ENCODE data around the gene GMEB2. TPM values are rescaled to one million over a fixed set of nuclear protein-coding genes. Genes with fewer than 3 reads are reported as not detected.

GMEB2 gene
- total RNA-seq, 3 donors from 2014 or later (not counting 1 experiment from before 2014, with no cell fraction given): 11.7 to 15.1 (median 14.6) TPM

DNA sequence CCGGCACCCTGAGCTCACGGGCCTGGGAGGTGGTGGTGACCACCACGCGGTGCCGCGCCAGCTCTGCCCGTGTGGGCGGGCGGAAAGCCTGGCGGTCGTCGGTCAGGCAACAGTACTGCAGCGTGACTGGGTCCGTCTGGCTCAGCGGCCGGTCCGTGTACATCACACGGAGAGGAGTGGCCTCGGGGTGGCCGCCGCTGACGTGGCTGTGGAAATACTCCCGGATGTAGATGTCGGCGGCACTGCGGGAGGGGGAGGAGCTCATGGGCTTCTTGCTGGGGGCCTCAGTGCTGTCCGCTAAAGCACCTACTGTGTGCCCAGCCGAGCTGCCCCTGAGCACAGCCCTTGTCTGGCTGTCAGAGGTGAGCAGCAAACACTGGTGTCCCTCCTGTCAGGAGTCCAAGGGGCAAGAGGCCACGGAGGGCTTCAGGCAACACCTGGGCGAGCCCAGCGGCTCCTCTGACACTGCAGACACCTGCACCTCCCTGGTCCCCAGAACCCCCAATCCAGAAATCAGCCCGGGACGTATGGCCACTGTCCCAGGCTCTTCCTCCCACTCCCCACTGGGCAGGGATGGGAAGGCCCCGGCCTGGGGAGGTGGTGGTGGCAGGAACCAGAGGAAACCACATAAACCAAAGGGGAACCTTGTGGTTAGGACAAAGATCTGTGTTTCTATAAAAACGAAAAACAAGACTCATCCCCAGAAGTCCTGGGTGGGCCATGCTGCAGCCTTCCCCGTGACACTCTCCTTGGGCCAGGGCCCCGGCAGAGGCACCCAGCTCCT lies 59.3 kb downstream of the GMEB2 start:
- peak; percentile 80 to 89 (median 81) for ATAC-seq
- H3K4me3 Mint-ChIP-seq: peak overlapping the region; percentile 88
- intact Hi-C loops (cut with micrococcal nuclease): loop anchor here (2.0 kb wide), 1 partner anchor 67 kb away; no protein-coding TSS in a partner anchor
- no peaks in the 10 kb centered on the region for H3K27me3 ChIP-seq (ENCODE audit: control insufficient read depth, insufficient read depth, low read length)
- peak; percentile 76 to 82 for DNase-seq
- TF ChIP-seq, protein P1, sequence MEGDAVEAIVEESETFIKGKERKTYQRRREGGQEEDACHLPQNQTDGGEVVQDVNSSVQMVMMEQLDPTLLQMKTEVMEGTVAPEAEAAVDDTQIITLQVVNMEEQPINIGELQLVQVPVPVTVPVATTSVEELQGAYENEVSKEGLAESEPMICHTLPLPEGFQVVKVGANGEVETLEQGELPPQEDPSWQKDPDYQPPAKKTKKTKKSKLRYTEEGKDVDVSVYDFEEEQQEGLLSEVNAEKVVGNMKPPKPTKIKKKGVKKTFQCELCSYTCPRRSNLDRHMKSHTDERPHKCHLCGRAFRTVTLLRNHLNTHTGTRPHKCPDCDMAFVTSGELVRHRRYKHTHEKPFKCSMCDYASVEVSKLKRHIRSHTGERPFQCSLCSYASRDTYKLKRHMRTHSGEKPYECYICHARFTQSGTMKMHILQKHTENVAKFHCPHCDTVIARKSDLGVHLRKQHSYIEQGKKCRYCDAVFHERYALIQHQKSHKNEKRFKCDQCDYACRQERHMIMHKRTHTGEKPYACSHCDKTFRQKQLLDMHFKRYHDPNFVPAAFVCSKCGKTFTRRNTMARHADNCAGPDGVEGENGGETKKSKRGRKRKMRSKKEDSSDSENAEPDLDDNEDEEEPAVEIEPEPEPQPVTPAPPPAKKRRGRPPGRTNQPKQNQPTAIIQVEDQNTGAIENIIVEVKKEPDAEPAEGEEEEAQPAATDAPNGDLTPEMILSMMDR (IDR thresholded peaks at IDR 0.05): no peak
- peak overlapping the region; percentile 92 to 93 for H3K27ac Mint-ChIP-seq
- no peaks in the 10 kb centered on the region for H3K27me3 Mint-ChIP-seq (ENCODE audit: low read depth in 2 of 2)
- no peaks in the 10 kb centered on the region for H3K9me3 Mint-ChIP-seq
- WGBS (ENCODE audit: insufficient coverage): 5% methylated on average over 35 of the region's 37 CpGs
- H3K36me3 Mint-ChIP-seq: no peaks in the 10 kb centered on the region
- peaks cover 39% of the 10 kb centered on the region for H3K4me1 ChIP-seq (ENCODE audit: control insufficient read depth, insufficient read depth, low read length)
- peak overlapping the region; percentile 80 for H3K27ac ChIP-seq (ENCODE audit: low read length)
- no peaks in the 10 kb centered on the region for H3K9me3 ChIP-seq (ENCODE audit: control insufficient read depth, insufficient read depth, low read length)
- peaks cover 15% of the 10 kb centered on the region for H3K36me3 ChIP-seq (ENCODE audit: control insufficient read depth, insufficient read depth, low read length)
- H3K4me3 ChIP-seq (ENCODE audit: low read length): peak overlapping the region; percentile 26
- H3K4me1 Mint-ChIP-seq: peaks cover 20 to 26% of the 10 kb centered on the region in 2 donors

DNA sequence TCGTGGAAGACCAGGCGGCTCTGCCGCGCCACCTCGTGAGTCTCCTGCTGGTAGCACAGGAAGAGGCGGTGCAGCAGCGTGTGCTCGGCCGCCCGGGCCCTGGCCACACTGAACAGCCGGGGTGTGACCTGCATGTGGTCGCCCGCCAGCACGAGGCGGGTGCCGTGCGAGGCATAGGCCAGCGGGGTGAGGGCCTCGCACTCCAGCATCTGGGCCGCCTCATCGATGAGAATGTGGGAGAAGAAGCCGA lies 59.8 kb downstream of the GMEB2 start:
- Histone ChIP-seq H3K36me3 (ENCODE audit: control insufficient read depth, insufficient read depth, low read length) (peaks cover 16% of the 10 kb centered on the region), H3K27me3 (ENCODE audit: control insufficient read depth, insufficient read depth, low read length) (no peaks in the 10 kb centered on the region), H3K4me3 (ENCODE audit: low read length) (no peak overlapping the region), H3K27ac (ENCODE audit: low read length) (peak overlapping the region; percentile 80), H3K4me1 (ENCODE audit: control insufficient read depth, insufficient read depth, low read length) (peaks cover 39% of the 10 kb centered on the region), H3K9me3 (ENCODE audit: control insufficient read depth, insufficient read depth, low read length) (no peaks in the 10 kb centered on the region)
- H3K27ac Mint-ChIP-seq: peak overlapping the region; percentile 92 to 93
- intact Hi-C loops (cut with micrococcal nuclease): loop anchor here (2.0 kb wide), 1 partner anchor 68 kb away; no protein-coding TSS in a partner anchor
- H3K9me3 Mint-ChIP-seq: no peaks in the 10 kb centered on the region
- no peaks in the 10 kb centered on the region for H3K36me3 Mint-ChIP-seq
- ATAC-seq (peak; percentile 54 to 71 (median 69)), DNase-seq (peak in 1 of 2 donors; percentile 53)
- H3K4me3 Mint-ChIP-seq: peak overlapping the region; percentile 88
- H3K4me1 Mint-ChIP-seq: peaks cover 20 to 26% of the 10 kb centered on the region in 2 donors
- WGBS (ENCODE audit: insufficient coverage): 18% methylated on average over 22 of the region's 22 CpGs
- TF ChIP-seq, protein P1 (IDR thresholded peaks at IDR 0.05): no peak
- H3K27me3 Mint-ChIP-seq (ENCODE audit: low read depth in 2 of 2): no peaks in the 10 kb centered on the region

DNA sequence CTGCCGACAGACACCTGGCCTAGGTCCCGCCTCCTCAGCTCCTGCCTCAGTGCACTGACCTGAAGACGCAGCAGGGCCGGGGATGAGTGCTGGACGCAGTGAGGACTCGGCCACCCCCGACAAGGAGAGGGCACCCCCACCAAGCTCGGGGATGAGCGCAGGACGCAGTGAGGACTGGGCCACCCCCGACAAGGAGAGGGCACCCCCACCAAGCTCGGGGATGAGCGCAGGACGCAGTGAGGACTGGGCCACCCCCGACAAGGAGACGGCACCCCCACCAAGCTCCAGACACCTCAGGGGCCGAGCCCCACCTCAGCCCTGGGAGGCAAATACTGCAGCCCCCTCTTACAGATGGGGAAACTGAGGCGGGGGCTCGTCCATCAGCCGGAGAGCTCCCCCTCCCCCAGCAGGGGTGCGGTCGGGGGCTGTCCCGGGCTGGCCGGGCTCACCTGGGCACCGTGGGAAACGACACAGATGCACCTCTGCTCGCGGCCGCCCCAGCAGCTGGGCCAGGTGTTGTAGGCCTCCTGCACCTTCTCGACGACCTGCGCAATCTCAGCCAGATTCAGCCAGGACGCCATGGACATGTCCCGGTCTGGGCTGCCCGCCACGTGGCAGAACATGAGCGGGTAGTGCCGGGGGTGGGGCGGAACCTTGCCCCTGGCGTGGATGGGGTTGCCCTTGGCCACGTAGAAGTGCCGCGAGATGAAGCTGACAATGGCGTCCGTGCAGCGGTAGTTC lies 60.3 kb downstream of the GMEB2 start:
- no peaks in the 10 kb centered on the region for H3K36me3 Mint-ChIP-seq
- H3K9me3 Mint-ChIP-seq: no peaks in the 10 kb centered on the region
- ATAC-seq (no peak), DNase-seq (no peak)
- peak overlapping the region; percentile 80 for H3K27ac ChIP-seq (ENCODE audit: low read length)
- WGBS (ENCODE audit: insufficient coverage): 86% methylated on average over 46 of the region's 46 CpGs
- H3K36me3 ChIP-seq (ENCODE audit: control insufficient read depth, insufficient read depth, low read length): peaks cover 16% of the 10 kb centered on the region
- H3K4me1 ChIP-seq (ENCODE audit: control insufficient read depth, insufficient read depth, low read length): peaks cover 39% of the 10 kb centered on the region
- TF ChIP-seq, protein P1 (IDR thresholded peaks at IDR 0.05): no peak
- peak overlapping the region; percentile 88 for H3K4me3 Mint-ChIP-seq
- no peak overlapping the region for H3K4me3 ChIP-seq (ENCODE audit: low read length)
- intact Hi-C loops (cut with micrococcal nuclease): loop anchor here (2.0 kb wide), 1 partner anchor 68 kb away; no protein-coding TSS in a partner anchor
- peak overlapping the region; percentile 92 to 93 for H3K27ac Mint-ChIP-seq
- H3K27me3 Mint-ChIP-seq (ENCODE audit: low read depth in 2 of 2): no peaks in the 10 kb centered on the region
- H3K9me3 ChIP-seq (ENCODE audit: control insufficient read depth, insufficient read depth, low read length): no peaks in the 10 kb centered on the region
- H3K4me1 Mint-ChIP-seq: peaks cover 20 to 26% of the 10 kb centered on the region in 2 donors
- no peaks in the 10 kb centered on the region for H3K27me3 ChIP-seq (ENCODE audit: control insufficient read depth, insufficient read depth, low read length)

Measured in natural killer cell (primary cell).